ENCODE measurements around the gene CROCC2.
"Not testable (repeated sequence)": the region's sequence is repeated elsewhere in the genome, so short reads cannot be mapped to it uniquely, and the experiment has no call there.

CROCC2 gene

GRCh38 chr2:240972201-240972600 lies 66.1 kb downstream of the CROCC2 start:
- DNase-seq: no peak

- no peak for DNase-seq
Measured at GRCh38 chr2:240972636-240973521, 66.7 kb downstream of the CROCC2 start.

- DNase-seq: no peak
Measured at GRCh38 chr2:240974771-240975572, 68.8 kb downstream of the CROCC2 start.

GRCh38 chr2:240975903-240976302 lies 69.8 kb downstream of the CROCC2 start:
- DNase-seq: not testable (repeated sequence)

- DNase-seq: no peak
Measured at GRCh38 chr2:240981280-240981679, 75.1 kb downstream of the CROCC2 start.

GRCh38 chr2:240981871-240982800 lies 76.0 kb downstream of the CROCC2 start:
- peak; percentile 24 for DNase-seq

GRCh38 chr2:240982821-240983281 lies 76.7 kb downstream of the CROCC2 start:
- DNase-seq: peak; percentile 9

- peak; percentile 31 for DNase-seq
Measured at GRCh38 chr2:240983361-240983995, 77.3 kb downstream of the CROCC2 start.

GRCh38 chr2:240983996-240984498 lies 77.9 kb downstream of the CROCC2 start:
- peak; percentile 25 for DNase-seq

- peak; percentile 31 for DNase-seq
Measured at GRCh38 chr2:240985881-240986786, 80.0 kb downstream of the CROCC2 start.

- peak; percentile 69 for DNase-seq
Measured at GRCh38 chr2:240986787-240987411, 80.8 kb downstream of the CROCC2 start.

GRCh38 chr2:240987588-240987987 lies 81.5 kb downstream of the CROCC2 start:
- peak; percentile 28 for DNase-seq

GRCh38 chr2:240988146-240988545 lies 82.0 kb downstream of the CROCC2 start:
- DNase-seq: peak; percentile 22

GRCh38 chr2:240988571-240989271 lies 82.6 kb downstream of the CROCC2 start:
- peak; percentile 17 for DNase-seq

- DNase-seq: peak; percentile 31
Measured at GRCh38 chr2:240989451-240990265, 83.5 kb downstream of the CROCC2 start.

- DNase-seq: peak; percentile 13
Measured at GRCh38 chr2:240990266-240990529, 84.1 kb downstream of the CROCC2 start.

- DNase-seq: peak; percentile 30
Measured at GRCh38 chr2:240990726-240991377, 84.7 kb downstream of the CROCC2 start.
